SJCRH30 (cell line): ENCODE measurements around the gene SLC44A5. TPM values are rescaled to one million over a fixed set of nuclear protein-coding genes. Genes with fewer than 3 reads are reported as not detected.

Source experiments
- DNase-seq, 2 experiments: peaks; one replicate each; pipeline ENCODE4 v3.0.0-alpha.2; 2015 to 2020
- H3K27ac ChIP-seq: fragments of 250-450 bp; sonication (Bioruptor Pico); 2 replicates; pipeline ENCODE4 v1.5.1; 2020; ENCODE audit warnings: mild to moderate bottlenecking, moderate library complexity
- H3K27me3 ChIP-seq: fragments of 250-450 bp; sonication (Bioruptor Pico); 2 replicates; pipeline ENCODE4 v1.5.1; 2020; ENCODE audit warnings: mild to moderate bottlenecking, moderate library complexity
- H3K36me3 ChIP-seq: fragments of 250-450 bp; sonication (Bioruptor Pico); 2 replicates; pipeline ENCODE4 v1.5.1; 2020; ENCODE audit warnings: mild to moderate bottlenecking, moderate library complexity
- H3K4me1 ChIP-seq: fragments of 250-450 bp; sonication (Bioruptor Pico); 2 replicates; pipeline ENCODE4 v1.5.1; 2020; ENCODE audit warnings: mild to moderate bottlenecking, moderate library complexity
- H3K4me3 ChIP-seq: fragments of 250-450 bp; sonication (Bioruptor Pico); 2 replicates; pipeline ENCODE4 v1.5.1; 2020; ENCODE audit warnings: mild to moderate bottlenecking, moderate library complexity
- H3K9me3 ChIP-seq: fragments of 250-450 bp; sonication (Bioruptor Pico); replicated peaks from 2 replicates; pipeline ENCODE4 v1.5.1; 2020; ENCODE audit warnings: mild to moderate bottlenecking, moderate library complexity
- total RNA-seq: library from RNA; depleted of rRNA; stranded (reverse); fragments of >200 nt; shearing (Covaris generic); gene quantifications from 2 replicates; pipeline ENCODE4 v1.2.3, GENCODE V29; 2014; rRNA removed

The SLC44A5 gene
- total RNA-seq, 1 experiment from 2014 or later, result 0.47 TPM

DNA sequence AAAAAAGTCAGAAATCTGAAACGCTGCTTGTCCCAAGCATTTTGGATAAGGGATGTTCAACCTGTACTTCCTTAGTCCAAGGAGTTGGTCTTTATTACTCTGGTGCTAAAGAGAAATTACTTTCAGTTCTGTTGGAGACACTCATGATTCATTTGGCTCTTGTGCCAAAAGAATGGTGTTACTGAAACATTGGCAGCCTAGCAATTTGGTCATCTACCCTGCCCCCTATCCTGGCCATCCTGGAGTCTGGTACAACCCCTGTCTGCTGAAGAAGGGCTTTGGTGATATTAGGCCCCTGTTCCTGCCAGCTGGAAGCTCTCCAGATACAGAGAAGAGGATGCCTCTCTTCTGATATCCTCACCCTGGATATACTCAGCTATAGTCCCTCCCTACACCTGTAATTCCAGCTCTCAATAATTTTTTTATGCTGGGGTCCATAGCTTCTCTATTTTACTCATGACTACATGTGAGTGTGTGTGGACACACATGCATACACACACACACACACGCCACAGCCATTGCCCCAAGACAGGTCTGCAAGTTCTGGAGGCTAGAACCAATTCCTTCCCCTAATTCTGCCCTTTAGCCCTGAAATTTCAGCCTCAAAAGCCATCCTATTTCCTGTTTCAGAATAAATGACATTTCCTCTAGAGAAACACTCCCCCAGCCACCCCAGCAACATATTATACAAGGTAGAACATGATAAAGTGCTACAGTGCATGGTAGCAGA lies 436.7 kb downstream of the SLC44A5 start:
- Histone ChIP-seq H3K27ac (no peak overlapping the region), H3K36me3 (no peaks in the 10 kb centered on the region), H3K4me1 (no peaks in the 10 kb centered on the region), H3K9me3 (no peaks in the 10 kb centered on the region), H3K4me3 (no peak overlapping the region), H3K27me3 (no peaks in the 10 kb centered on the region)
- DNase-seq, result no peak

GRCh38 chr1:75172556-75172955 lies 438.4 kb downstream of the SLC44A5 start:
- no peaks in the 10 kb centered on the region for H3K27me3 ChIP-seq
- no peak overlapping the region for H3K27ac ChIP-seq
- H3K36me3 ChIP-seq, result no peaks in the 10 kb centered on the region
- no peak overlapping the region for H3K4me3 ChIP-seq
- H3K9me3 ChIP-seq, result no peaks in the 10 kb centered on the region
- DNase-seq, result no peak
- H3K4me1 ChIP-seq, result no peaks in the 10 kb centered on the region

GRCh38 chr1:75171876-75172275 lies 439.0 kb downstream of the SLC44A5 start:
- no peaks in the 10 kb centered on the region for H3K27me3 ChIP-seq
- no peak overlapping the region for H3K27ac ChIP-seq
- H3K9me3 ChIP-seq, result no peaks in the 10 kb centered on the region
- no peak overlapping the region for H3K4me3 ChIP-seq
- no peaks in the 10 kb centered on the region for H3K4me1 ChIP-seq
- H3K36me3 ChIP-seq, result no peaks in the 10 kb centered on the region
- no peak for DNase-seq

DNA sequence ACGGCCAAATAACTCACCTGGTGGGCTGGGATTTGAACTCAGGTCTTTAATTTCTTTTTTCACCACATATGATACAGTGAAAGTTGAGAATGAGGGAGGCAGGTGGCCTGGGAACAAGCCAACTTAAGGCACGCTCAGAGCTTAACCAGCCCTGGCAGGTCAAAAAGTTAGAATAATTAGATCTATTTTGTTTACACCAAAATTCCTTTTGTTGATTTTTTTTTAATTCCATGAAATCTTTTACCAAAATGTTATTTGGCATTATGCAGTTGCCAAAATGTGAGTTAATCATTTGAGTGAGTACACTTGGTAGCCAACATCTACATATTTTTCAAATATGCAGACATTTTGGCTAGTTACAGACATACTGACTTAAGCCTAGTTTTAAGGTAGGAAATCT lies 439.9 kb downstream of the SLC44A5 start:
- no peaks in the 10 kb centered on the region for H3K9me3 ChIP-seq
- H3K27ac ChIP-seq, result no peak overlapping the region
- no peaks in the 10 kb centered on the region for H3K27me3 ChIP-seq
- H3K36me3 ChIP-seq, result no peaks in the 10 kb centered on the region
- H3K4me3 ChIP-seq, result no peak overlapping the region
- no peak for DNase-seq
- H3K4me1 ChIP-seq, result no peaks in the 10 kb centered on the region

- Histone ChIP-seq H3K9me3 (no peaks in the 10 kb centered on the region), H3K4me3 (no peak overlapping the region), H3K27ac (no peak overlapping the region), H3K27me3 (no peaks in the 10 kb centered on the region), H3K4me1 (no peaks in the 10 kb centered on the region), H3K36me3 (no peaks in the 10 kb centered on the region)
- DNase-seq, result no peak
These were observed 440.9 kb downstream of the SLC44A5 start for GRCh38 chr1:75170011-75170410.

- no peaks in the 10 kb centered on the region for H3K27me3 ChIP-seq
- H3K27ac ChIP-seq, result no peak overlapping the region
- no peaks in the 10 kb centered on the region for H3K36me3 ChIP-seq
- no peak for DNase-seq
- no peaks in the 10 kb centered on the region for H3K9me3 ChIP-seq
- H3K4me1 ChIP-seq, result no peaks in the 10 kb centered on the region
- no peak overlapping the region for H3K4me3 ChIP-seq
These were observed 444.1 kb downstream of the SLC44A5 start for GRCh38 chr1:75166821-75167220.

GRCh38 chr1:75165264-75165663 lies 445.6 kb downstream of the SLC44A5 start:
- Histone ChIP-seq H3K27ac (no peak overlapping the region), H3K4me3 (no peak overlapping the region), H3K9me3 (no peaks in the 10 kb centered on the region), H3K36me3 (no peaks in the 10 kb centered on the region), H3K4me1 (no peaks in the 10 kb centered on the region), H3K27me3 (no peaks in the 10 kb centered on the region)
- no peak for DNase-seq

DNA sequence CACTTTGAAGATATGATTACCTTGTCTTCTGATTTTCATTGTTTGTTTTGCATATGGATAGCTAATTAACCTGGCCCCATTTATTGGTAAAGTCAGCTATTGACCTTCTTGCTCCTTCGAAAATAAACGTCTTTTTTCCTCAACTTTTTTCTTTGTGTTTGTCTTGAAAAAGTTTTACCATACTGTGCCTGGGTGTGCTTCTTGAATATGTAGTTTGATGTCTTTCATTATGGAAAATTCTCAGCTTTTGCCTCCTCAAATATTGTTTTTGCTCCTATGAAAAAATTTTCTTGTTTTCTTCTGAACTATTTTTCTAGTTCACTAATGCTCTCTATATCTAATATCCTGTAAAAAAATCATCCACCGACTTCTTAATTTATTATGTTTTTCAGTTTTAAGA lies 451.8 kb downstream of the SLC44A5 start:
- H3K4me1 ChIP-seq, result no peaks in the 10 kb centered on the region
- no peak for DNase-seq
- no peak overlapping the region for H3K27ac ChIP-seq
- H3K36me3 ChIP-seq, result no peaks in the 10 kb centered on the region
- no peaks in the 10 kb centered on the region for H3K27me3 ChIP-seq
- no peak overlapping the region for H3K4me3 ChIP-seq
- no peaks in the 10 kb centered on the region for H3K9me3 ChIP-seq

Other genes with a start within 250 kb of the SLC44A5 start
- 72.1 and 78.3 TPM in 2 replicates for gene ACADM, start 113.6 kb upstream of the SLC44A5 start, total RNA-seq
- gene RABGGTB, start 175.1 kb upstream of the SLC44A5 start, total RNA-seq, result 151 and 169 TPM in 2 replicates
- 0.05 and 0.06 TPM in 2 replicates for gene MSH4, start 185.8 kb upstream of the SLC44A5 start, total RNA-seq